Loucy (cell line): ENCODE results near the gene CDS2.

Experiments used
- H2AFZ ChIP-seq: fragments of 200-600 bp; sonication (generic); 2 replicates; pipeline ENCODE4 v1.6.0; 2016; ENCODE audit warnings: antibody characterized with exemption, mild to moderate bottlenecking, low read length, moderate library complexity
- H3F3A ChIP-seq: fragments of 200-600 bp; 2 replicates; pipeline ENCODE4 v1.6.0; 2016; ENCODE audit warnings: antibody characterized with exemption, low read depth, mild to moderate bottlenecking
- H3K27me3 ChIP-seq: fragments of 200-600 bp; sonication (generic); 2 replicates; pipeline ENCODE4 v1.6.1; 2014; ENCODE audit warnings: low read length, mild to moderate bottlenecking; ENCODE audit not compliant: insufficient read depth, poor library complexity, severe bottlenecking
- H3K36me3 ChIP-seq: fragments of 200-600 bp; sonication (generic); 2 replicates; pipeline ENCODE4 v1.6.1; 2016; ENCODE audit warnings: low read length; ENCODE audit not compliant: insufficient read depth
- H3K4me1 ChIP-seq: fragments of 200-600 bp; sonication (generic); 2 replicates; pipeline ENCODE4 v1.5.1; 2014; ENCODE audit warnings: low read length, mild to moderate bottlenecking; ENCODE audit not compliant: insufficient read depth, poor library complexity, severe bottlenecking
- H3K4me2 ChIP-seq: fragments of 200-600 bp; sonication (generic); 2 replicates; pipeline ENCODE4 v1.6.0; 2014; ENCODE audit warnings: antibody characterized with exemption, low read length, low read depth, mild to moderate bottlenecking; ENCODE audit not compliant: poor library complexity, severe bottlenecking
- H3K4me3 ChIP-seq: fragments of 200-600 bp; sonication (generic); 2 replicates; pipeline ENCODE4 v1.5.1; 2014; ENCODE audit warnings: low read length, mild to moderate bottlenecking, mixed read lengths; ENCODE audit not compliant: poor library complexity, severe bottlenecking
- H3K79me2 ChIP-seq: fragments of 200-600 bp; sonication (generic); 2 replicates; pipeline ENCODE4 v1.6.1; 2014; ENCODE audit warnings: low read length; ENCODE audit not compliant: insufficient read depth
- H3K9ac ChIP-seq: fragments of 200-600 bp; sonication (generic); 2 replicates; pipeline ENCODE4 v1.6.0; 2014; ENCODE audit warnings: mild to moderate bottlenecking, low read depth, low read length, moderate library complexity; ENCODE audit not compliant: poor library complexity, severe bottlenecking
- H3K9me2 ChIP-seq: fragments of 200-600 bp; sonication (generic); replicated peaks from 2 replicates; pipeline ENCODE4 v1.6.1; 2016; ENCODE audit warnings: low read depth, low read length, mixed read lengths
- H3K9me3 ChIP-seq: fragments of 200-600 bp; sonication (generic); 2 replicates; pipeline ENCODE4 v1.6.1; 2014; ENCODE audit warnings: mild to moderate bottlenecking, antibody characterized with exemption, low read length, low read depth; ENCODE audit not compliant: insufficient read depth
- H4K20me1 ChIP-seq: fragments of 200-600 bp; sonication (generic); 2 replicates; pipeline ENCODE4 v1.6.0; 2014; ENCODE audit warnings: antibody characterized with exemption, low read length, mild to moderate bottlenecking; ENCODE audit not compliant: insufficient read depth, poor library complexity, severe bottlenecking
- EZH2phosphoT487 ChIP-seq: fragments of 200-600 bp; IDR thresholded peaks from 2 replicates; pipeline ENCODE4 v1.6.1; 2018; ENCODE audit warnings: antibody characterized with exemption, mild to moderate bottlenecking, moderate library complexity, borderline replicate concordance
- TF ChIP-seq, protein P1 (sequence below): fragments of 200-600 bp; sonication (generic); conservative IDR thresholded peaks from 2 replicates; pipeline ENCODE4 v1.5.1; 2014; ENCODE audit warnings: mild to moderate bottlenecking, antibody characterized with exemption, low read length

CDS2 gene

GRCh38 chr20:5148581-5148980 lies 21.8 kb downstream of the CDS2 start:
- H3K4me3 ChIP-seq: no peak overlapping the region
- TF ChIP-seq, protein P1, sequence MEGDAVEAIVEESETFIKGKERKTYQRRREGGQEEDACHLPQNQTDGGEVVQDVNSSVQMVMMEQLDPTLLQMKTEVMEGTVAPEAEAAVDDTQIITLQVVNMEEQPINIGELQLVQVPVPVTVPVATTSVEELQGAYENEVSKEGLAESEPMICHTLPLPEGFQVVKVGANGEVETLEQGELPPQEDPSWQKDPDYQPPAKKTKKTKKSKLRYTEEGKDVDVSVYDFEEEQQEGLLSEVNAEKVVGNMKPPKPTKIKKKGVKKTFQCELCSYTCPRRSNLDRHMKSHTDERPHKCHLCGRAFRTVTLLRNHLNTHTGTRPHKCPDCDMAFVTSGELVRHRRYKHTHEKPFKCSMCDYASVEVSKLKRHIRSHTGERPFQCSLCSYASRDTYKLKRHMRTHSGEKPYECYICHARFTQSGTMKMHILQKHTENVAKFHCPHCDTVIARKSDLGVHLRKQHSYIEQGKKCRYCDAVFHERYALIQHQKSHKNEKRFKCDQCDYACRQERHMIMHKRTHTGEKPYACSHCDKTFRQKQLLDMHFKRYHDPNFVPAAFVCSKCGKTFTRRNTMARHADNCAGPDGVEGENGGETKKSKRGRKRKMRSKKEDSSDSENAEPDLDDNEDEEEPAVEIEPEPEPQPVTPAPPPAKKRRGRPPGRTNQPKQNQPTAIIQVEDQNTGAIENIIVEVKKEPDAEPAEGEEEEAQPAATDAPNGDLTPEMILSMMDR: no peak
- no peak for TF ChIP-seq EZH2phosphoT487
- H3K27me3 ChIP-seq: no peaks in the 10 kb centered on the region
- no peaks in the 10 kb centered on the region for H4K20me1 ChIP-seq
- no peaks in the 10 kb centered on the region for H3K9me3 ChIP-seq
- H3K4me2 ChIP-seq: no peak overlapping the region
- no peak overlapping the region for H2AFZ ChIP-seq
- no peaks in the 10 kb centered on the region for H3K9me2 ChIP-seq
- peaks cover 76% of the 10 kb centered on the region for H3K79me2 ChIP-seq
- no peaks in the 10 kb centered on the region for H3F3A ChIP-seq
- H3K9ac ChIP-seq: no peak overlapping the region
- peaks cover 20% of the 10 kb centered on the region for H3K4me1 ChIP-seq
- no peaks in the 10 kb centered on the region for H3K36me3 ChIP-seq

GRCh38 chr20:5149892-5150225 lies 23.1 kb downstream of the CDS2 start:
- H3K4me3 ChIP-seq: no peak overlapping the region
- H3K36me3 ChIP-seq: no peaks in the 10 kb centered on the region
- no peaks in the 10 kb centered on the region for H4K20me1 ChIP-seq
- no peak for TF ChIP-seq EZH2phosphoT487
- TF ChIP-seq, protein P1: no peak
- no peak overlapping the region for H2AFZ ChIP-seq
- H3K27me3 ChIP-seq: no peaks in the 10 kb centered on the region
- peaks cover 20% of the 10 kb centered on the region for H3K4me1 ChIP-seq
- H3F3A ChIP-seq: no peaks in the 10 kb centered on the region
- H3K4me2 ChIP-seq: no peak overlapping the region
- no peaks in the 10 kb centered on the region for H3K9me2 ChIP-seq
- H3K9ac ChIP-seq: no peak overlapping the region
- peaks cover 76% of the 10 kb centered on the region for H3K79me2 ChIP-seq
- no peaks in the 10 kb centered on the region for H3K9me3 ChIP-seq

DNA sequence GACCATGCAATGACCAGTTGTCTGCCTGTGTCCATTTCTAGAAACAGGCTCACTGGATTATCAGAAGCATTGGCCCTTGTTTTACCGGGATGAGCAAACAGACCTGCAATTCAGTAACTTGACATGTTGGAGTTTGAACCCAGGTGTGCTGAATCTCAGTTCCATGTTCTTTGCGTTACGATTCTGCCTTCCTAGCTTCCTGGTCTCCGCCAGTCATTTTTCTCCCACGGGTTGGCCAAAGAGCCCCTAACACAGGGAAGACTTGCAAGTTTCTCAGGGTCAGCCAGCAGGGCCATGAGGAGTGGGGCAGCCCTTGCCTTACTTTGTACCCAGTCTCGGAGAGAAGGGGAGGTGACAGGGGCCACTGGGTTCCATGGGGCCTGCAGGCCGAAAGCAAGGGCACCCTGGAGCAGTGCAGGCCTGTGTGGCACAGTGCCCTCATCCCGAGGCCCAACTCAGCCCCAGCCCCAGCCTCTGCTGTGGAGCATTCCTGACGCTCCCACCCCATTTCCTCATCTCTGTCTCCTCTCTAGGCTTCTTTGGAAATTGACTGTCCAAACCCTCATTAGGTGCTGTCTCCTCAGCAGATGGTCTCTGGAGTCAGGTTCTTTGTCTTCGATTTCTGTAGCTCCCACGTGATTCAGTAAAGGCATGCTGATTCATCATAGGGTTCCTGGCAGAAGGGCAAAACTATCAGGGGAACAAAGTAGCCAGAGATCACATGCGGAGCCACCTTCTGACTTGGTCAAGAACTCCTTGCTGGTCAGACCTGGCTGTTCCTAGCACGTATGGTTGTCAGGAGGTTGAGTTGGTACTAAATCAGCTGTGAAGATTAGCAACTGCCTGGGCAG lies 23.6 kb downstream of the CDS2 start:
- Histone ChIP-seq H3K4me1 (peaks cover 18% of the 10 kb centered on the region), H3K79me2 (peaks cover 76% of the 10 kb centered on the region), H2AFZ (no peak overlapping the region), H3K4me3 (no peak overlapping the region), H3K9me2 (no peaks in the 10 kb centered on the region), H3K27me3 (no peaks in the 10 kb centered on the region), H3F3A (no peaks in the 10 kb centered on the region), H3K9ac (no peak overlapping the region), H3K4me2 (no peak overlapping the region), H3K36me3 (no peaks in the 10 kb centered on the region), H3K9me3 (no peaks in the 10 kb centered on the region), H4K20me1 (no peaks in the 10 kb centered on the region)
- TF ChIP-seq, protein P1: no peak
- no peak for TF ChIP-seq EZH2phosphoT487
